Stimulated activated CD4-positive, alpha-beta T cell treated with anti-CD3 and anti-CD28 coated beads, Interleukin-1b, Interleukin-23, amount 100 ng/mL, for 1 hour (primary cell): ENCODE data around the gene TNFSF12.

Source experiments
- DNase-seq, 2 donors: peaks; one replicate each; pipeline ENCODE4 v3.0.0-alpha.2; 2020; ENCODE audit warnings: low read depth in 2 of 2

Gene TNFSF12

GRCh38 chr17:7569571-7569970, 20.7 kb downstream of the TNFSF12 start:
- DNase-seq, result no peak

- no peak for DNase-seq
Measured at GRCh38 chr17:7570351-7570750, 21.5 kb downstream of the TNFSF12 start.

DNA sequence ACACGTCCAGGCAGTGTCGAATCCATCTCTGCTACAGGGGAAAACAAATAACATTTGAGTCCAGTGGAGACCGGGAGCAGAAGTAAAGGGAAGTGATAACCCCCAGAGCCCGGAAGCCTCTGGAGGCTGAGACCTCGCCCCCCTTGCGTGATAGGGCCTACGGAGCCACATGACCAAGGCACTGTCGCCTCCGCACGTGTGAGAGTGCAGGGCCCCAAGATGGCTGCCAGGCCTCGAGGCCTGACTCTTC, 23.4 kb downstream of the TNFSF12 start:
- DNase-seq, result no peak

- peak; percentile 99 to 100 for DNase-seq
Measured at GRCh38 chr17:7572588-7573323, 23.9 kb downstream of the TNFSF12 start.

- DNase-seq, result peak; percentile 80 to 84
Measured at GRCh38 chr17:7573324-7574080, 24.6 kb downstream of the TNFSF12 start.

DNA sequence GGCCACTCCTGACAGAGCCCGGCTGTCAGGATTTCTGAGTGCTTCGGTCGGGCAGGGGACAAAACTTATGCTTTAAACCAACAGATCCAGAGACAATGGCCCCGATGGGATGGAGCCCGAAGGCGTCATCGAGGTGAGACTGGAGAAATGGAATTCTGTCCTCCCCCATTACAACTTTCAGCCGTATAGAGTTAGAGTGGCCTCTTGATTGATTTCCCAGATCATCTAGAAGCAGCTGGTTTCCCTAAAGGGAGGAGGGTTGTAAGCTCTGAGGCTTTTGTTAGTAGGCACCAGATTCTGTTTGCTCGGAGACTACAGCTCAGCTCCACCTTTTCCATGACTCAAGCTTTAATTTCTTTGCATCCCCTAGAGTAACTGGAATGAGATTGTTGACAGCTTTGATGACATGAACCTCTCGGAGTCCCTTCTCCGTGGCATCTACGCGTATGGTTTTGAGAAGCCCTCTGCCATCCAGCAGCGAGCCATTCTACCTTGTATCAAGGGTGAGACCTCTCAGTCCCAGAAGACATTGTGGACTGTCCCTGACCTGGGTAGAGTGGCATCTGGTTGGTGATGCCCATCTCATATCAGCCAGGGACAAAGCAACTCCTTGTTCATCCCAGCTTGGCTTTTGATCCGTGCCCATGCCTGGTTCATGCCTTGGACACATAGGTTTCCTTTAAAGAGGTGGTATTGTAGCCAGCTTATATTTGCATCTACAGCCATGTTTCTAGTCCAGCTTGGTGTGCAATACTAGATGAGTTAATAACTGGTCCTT, 25.5 kb downstream of the TNFSF12 start:
- DNase-seq, result no peak

DNA sequence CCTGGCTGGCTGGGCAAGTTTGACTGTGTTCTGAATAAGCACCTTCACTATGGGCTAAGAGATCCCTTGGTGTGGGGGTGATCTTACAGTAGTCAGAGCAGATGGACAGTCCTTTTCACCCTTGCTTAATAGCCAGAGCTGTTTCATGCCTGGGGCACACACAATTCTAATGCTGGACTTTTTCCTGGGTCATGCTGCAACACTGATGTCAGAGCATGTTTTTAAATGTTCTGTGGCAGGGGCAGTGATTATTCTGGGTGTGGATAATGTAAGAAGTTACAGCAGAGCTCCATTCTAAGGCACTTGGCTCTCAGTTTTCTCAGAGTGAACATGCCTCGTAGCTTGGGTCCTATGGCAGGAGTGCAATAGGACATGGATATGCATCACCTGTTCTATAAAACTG, 26.6 kb downstream of the TNFSF12 start:
- no peak for DNase-seq

DNA sequence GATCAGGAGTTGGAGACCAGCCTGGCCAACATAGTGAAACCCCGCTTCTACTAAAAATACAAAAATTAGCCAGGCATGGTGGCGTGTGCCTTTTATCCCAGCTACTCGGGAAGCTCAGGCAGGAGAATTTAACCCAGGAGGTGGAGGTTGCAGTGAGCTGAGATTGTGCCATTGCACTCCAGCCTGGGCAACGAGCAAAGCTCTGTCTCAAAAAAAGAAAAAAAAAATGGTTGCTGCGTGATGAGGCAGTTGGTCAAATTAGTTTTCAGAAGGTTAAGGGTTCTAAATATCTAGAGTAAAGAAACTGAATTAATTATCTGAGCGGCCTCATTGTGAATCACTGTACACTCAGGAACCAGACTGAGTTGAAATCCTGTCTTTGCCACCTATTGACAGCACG, 27.1 kb downstream of the TNFSF12 start:
- no peak for DNase-seq

DNA sequence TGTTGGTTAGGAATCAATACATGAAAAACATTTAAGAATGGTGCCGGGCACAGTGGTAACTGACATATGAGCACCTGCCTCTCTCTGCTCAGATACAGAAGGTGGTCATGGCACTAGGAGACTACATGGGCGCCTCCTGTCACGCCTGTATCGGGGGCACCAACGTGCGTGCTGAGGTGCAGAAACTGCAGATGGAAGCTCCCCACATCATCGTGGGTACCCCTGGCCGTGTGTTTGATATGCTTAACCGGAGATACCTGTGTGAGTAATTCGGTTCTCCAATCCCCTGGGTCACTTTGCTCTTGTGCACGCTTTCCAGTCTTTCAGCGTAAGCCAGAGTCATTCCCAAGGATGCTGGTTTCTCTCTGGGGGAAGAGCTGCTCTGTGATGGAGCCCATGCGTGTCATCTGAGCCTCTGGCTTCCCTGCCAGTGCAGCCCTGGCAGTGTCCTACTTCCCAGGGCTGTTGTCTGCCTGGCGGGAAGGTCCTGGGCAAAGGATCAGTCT, 27.6 kb downstream of the TNFSF12 start:
- DNase-seq, result no peak

GRCh38 chr17:7577327-7578199, 28.7 kb downstream of the TNFSF12 start:
- DNase-seq, result no peak

- peak in 1 of 2 donors; percentile 51 for DNase-seq
Measured at GRCh38 chr17:7579001-7579833, 30.4 kb downstream of the TNFSF12 start, which contains the start of gene CD68. CD68 (plus strand) TSS chr17:7579638; CDS start chr17:7579678, 40 bp downstream.

- no peak for DNase-seq
Measured at GRCh38 chr17:7579834-7580603, 31.2 kb downstream of the TNFSF12 start.

- DNase-seq, result no peak
Measured at GRCh38 chr17:7580604-7581575, 32.0 kb downstream of the TNFSF12 start.

- DNase-seq, result no peak
Measured at GRCh38 chr17:7582396-7583252, 33.8 kb downstream of the TNFSF12 start.

DNA sequence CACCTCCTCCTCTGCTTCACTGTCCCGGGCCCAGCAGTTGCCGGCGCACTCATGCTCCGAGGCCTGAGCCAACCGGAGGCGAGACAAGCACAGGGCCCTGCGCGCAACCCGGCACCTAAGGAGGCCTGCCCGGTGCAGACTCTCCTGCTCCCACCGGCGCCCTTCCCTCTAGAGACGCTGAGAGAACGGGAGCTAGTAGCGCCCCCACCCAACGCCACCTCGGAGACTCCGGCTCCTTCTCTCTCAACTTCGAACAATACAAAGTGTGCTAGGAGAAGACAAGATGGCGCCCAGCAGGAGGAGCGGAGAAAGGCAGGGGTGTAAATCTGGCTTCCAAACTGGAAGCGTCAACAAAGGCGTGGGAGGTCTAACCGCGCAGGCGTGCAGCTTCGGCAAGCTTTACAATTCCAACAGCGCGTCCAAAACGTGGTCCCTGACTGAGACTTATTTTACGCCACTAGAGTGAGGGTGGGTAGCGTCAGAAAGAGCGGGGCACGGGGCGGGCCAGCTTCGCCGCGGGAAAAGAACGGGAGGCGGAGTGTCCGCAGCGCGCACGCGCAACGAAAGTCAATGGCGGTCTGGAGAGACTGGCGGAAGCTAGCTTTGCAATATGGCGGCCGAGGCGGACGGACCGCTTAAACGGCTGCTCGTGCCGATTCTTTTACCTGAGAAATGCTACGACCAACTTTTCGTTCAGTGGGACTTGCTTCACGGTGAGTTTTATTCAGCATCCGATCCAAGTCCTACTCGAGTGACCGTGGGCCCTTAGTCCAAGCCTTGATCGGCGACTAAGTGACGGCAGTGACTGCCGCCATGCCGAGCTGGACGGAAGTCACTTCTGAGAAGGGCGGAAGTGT, 34.6 kb downstream of the TNFSF12 start, which contains the start of gene MPDU1:
TSS of gene MPDU1 (plus strand) at position 600 of the 857 bp plus-strand sequence. CDS start at position 611, 11 bp downstream.
- DNase-seq, result peak; percentile 84

DNA sequence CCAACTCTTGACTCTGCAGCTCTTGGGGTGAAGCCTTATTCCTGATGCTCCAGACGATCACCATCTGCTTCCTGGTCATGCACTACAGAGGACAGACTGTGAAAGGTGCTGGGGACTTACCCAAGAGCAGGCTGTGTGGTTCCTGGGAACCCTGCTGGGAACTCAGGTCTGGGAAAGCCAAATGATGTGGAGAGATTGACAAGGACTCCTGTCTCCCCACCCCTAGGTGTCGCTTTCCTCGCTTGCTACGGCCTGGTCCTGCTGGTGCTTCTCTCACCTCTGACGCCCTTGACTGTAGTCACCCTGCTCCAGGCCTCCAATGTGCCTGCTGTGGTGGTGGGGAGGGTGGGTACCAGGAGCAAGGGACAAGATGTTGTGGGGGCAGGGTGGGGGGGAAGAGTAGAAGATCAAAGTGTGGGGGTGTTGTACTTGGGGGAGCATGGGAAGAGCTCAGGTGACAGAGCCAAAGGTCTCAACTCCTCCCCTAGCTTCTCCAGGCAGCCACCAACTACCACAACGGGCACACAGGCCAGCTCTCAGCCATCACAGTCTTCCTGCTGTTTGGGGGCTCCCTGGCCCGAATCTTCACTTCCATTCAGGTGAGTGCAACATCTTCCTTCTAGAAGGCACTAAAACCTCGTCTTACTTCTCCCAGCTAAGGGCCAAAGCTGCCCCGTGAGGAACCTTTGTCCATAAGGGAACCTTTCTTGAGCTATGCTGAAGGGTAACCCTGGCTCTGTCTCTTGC, 38.0 kb downstream of the TNFSF12 start:
- no peak for DNase-seq
